ENCODE measurements around the gene OBSCN. TPM values are rescaled to one million over a fixed set of nuclear protein-coding genes. Genes with fewer than 3 reads are reported as not detected.

The OBSCN gene
- total and polyA plus RNA-seq, 7 donors: 0.92 to 21.0 (median 13.1) TPM

DNA sequence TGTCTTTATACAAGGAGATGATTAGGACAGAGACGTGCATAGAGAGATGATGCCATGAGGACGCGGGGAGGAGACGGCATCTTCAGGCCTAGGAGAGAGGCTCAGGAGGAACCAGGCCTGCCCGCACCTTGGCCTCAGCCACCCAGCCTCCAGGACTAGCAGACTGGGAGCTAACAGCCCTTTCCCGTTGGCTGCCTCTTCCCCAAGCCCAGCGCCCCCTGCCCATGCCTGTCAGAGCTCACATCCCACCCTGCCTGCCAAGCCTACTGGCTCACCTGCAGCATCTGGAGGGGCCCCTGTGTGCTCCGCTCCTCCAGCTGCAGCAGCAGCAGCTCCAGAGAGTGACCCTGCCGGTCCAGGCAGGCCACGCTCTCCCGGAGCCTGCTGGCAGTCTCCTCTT lies 202.8 kb downstream of the OBSCN start:
- Histone ChIP-seq H3K4me1 (peaks cover 0 to 22% (median 17%) of the 10 kb centered on the region in 4 donors), H3K27me3 (peaks cover 4 to 13% (median 12%) of the 10 kb centered on the region in 3 donors), H3K36me3 (no peaks in the 10 kb centered on the region), H3K4me3 (no peak overlapping the region), H3K27ac (no peak overlapping the region), H3K9me3 (no peaks in the 10 kb centered on the region)
- no peak for TF ChIP-seq CTCF (IDR thresholded peaks at IDR 0.05)
- intact Hi-C loops (cut with DNase I): no loop called here
- no peak for DNase-seq
- WGBS, 2 donors: 94 to 96% methylated on average over 11 of the region's 11 CpGs

DNA sequence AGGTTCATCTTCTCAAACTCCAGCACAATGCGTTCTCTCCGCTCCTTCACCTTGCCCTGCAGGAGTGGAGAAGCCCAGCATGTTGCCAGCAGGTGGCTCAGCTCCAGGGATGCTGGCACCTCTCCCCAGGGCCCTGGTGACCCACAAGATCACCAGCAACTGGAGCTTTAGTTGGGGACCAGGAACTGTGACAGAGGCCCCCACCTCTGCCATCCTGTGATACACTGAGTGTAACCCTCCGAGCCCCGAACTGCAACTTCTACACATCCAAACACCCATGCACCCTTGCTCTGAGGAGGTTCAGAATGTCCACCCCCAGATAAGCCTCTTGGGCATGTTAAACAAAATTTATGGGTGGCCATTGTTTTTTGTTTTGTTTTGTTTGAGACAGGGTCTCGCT lies 203.3 kb downstream of the OBSCN start:
- intact Hi-C loops (cut with DNase I): no loop called here
- Histone ChIP-seq H3K36me3 (no peaks in the 10 kb centered on the region), H3K27ac (no peak overlapping the region), H3K4me1 (peaks cover 0 to 22% (median 18%) of the 10 kb centered on the region in 4 donors), H3K9me3 (no peaks in the 10 kb centered on the region), H3K4me3 (no peak overlapping the region), H3K27me3 (peaks cover 9 to 17% (median 17%) of the 10 kb centered on the region in 3 donors)
- WGBS, 2 donors: 97 to 98% methylated on average over 5 of the region's 5 CpGs
- DNase-seq: no peak
- TF ChIP-seq POLR2A (IDR thresholded peaks at IDR 0.05) (no peak), CTCF (IDR thresholded peaks at IDR 0.05) (no peak), EP300 (IDR thresholded peaks at IDR 0.05) (no peak), POLR2AphosphoS5 (IDR thresholded peaks at IDR 0.05) (no peak)

GRCh38 chr1:228411548-228412430 lies 203.9 kb downstream of the OBSCN start:
- Histone ChIP-seq H3K27me3 (peaks cover 15 to 24% (median 23%) of the 10 kb centered on the region in 3 donors), H3K9me3 (no peaks in the 10 kb centered on the region), H3K27ac (no peak overlapping the region), H3K4me1 (peaks cover 0 to 27% (median 25%) of the 10 kb centered on the region in 4 donors), H3K4me3 (no peak overlapping the region), H3K36me3 (no peaks in the 10 kb centered on the region)
- no peak for DNase-seq
- intact Hi-C loops (cut with DNase I): no loop called here
- WGBS, 2 donors: 92 to 94% methylated on average over 9 of the region's 9 CpGs
- no peak for TF ChIP-seq POLR2A (IDR thresholded peaks at IDR 0.05)
- TF ChIP-seq CTCF (IDR thresholded peaks at IDR 0.05): no peak

DNA sequence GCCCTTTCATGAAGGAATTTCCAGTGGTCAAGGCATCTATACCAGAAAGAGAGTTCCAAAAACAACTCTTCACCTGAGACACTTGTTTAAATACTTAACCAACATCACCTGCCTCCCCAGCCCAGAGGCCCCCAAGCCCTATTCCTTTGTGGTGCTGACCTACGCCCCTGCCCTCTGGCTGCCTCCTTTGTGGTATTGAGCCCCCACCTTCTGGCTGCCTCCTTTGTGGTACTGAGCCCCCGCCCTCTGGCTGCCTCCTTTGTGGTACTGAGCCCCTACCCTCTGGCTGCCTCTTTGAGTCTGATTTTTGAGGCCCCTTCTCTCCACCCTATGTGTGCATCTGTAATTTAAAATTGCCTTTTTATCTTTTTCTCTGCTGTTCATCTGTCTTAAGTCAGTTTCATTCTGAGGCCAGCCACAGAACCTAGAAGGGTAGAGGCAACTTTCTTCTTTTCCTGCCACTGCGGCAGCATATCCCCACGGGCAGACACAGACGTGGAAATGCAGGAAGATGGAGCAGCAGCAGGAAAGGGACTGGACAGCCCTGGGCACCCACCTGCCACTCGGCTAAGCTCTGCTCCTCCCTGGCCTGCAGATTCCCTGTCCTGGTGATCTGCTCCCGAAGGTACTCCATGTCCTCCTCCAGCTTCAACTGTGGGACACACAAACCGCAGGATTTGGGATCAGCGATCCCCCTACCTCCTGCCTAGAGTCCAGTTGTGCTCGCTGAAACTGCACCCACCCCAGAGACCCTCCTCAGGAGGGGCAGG lies 205.6 kb downstream of the OBSCN start:
- DNase-seq: no peak
- Histone ChIP-seq H3K4me1 (peaks cover 0 to 21% (median 17%) of the 10 kb centered on the region in 4 donors), H3K4me3 (no peak overlapping the region), H3K27me3 (peaks cover 19 to 40% (median 39%) of the 10 kb centered on the region in 3 donors), H3K9me3 (no peaks in the 10 kb centered on the region), H3K36me3 (no peaks in the 10 kb centered on the region), H3K27ac (no peak overlapping the region)
- intact Hi-C loops (cut with DNase I): no loop called here
- TF ChIP-seq POLR2AphosphoS5 (IDR thresholded peaks at IDR 0.05): no peak
- TF ChIP-seq EP300 (IDR thresholded peaks at IDR 0.05): no peak
- TF ChIP-seq CTCF (IDR thresholded peaks at IDR 0.05): no peak
- no peak for TF ChIP-seq POLR2A (IDR thresholded peaks at IDR 0.05)
- 93 to 94% methylated on average over 10 of the region's 10 CpGs for WGBS, 2 donors

Data from sigmoid colon (tissue), 7 donors.